Astrocyte (in vitro differentiated cells and primary cell): ENCODE results near the gene RDH13. TPM values are rescaled to one million over a fixed set of nuclear protein-coding genes. Genes with fewer than 3 reads are reported as not detected.

ENCODE experiments used
- DNase-seq: peaks from one replicate; pipeline ENCODE4 v3.0.0-alpha.2; 2010; ENCODE audit warnings: low read depth
- FAIRE-seq: peaks from 2 replicates; lab custom pipeline; 2011; peaks lifted over from hg19 to GRCh38; lab: Jason Lieb, UNC
- H2AFZ ChIP-seq: 2 replicates; pipeline ENCODE4 v1.6.0; 2012; ENCODE audit warnings: low read depth, low read length, inconsistent platforms
- H3K27ac ChIP-seq: 2 replicates; pipeline ENCODE4 v1.5.1; 2011; ENCODE audit warnings: low read depth, low read length, inconsistent platforms
- H3K27me3 ChIP-seq: 2 replicates; pipeline ENCODE4 v1.6.0; 2011; ENCODE audit warnings: low read length, inconsistent platforms; ENCODE audit not compliant: insufficient read depth
- H3K36me3 ChIP-seq: 2 replicates; pipeline ENCODE4 v1.5.1; 2011; ENCODE audit warnings: low read length, inconsistent platforms; ENCODE audit not compliant: insufficient read depth
- H3K4me1 ChIP-seq: 2 replicates; pipeline ENCODE4 v1.5.1; 2011; ENCODE audit warnings: low read length, inconsistent platforms; ENCODE audit not compliant: insufficient read depth
- H3K4me2 ChIP-seq: 2 replicates; pipeline ENCODE4 v1.6.0; 2012; ENCODE audit warnings: low read length, inconsistent platforms
- H3K4me3 ChIP-seq: 2 replicates; pipeline ENCODE4 v1.5.1; 2011; ENCODE audit warnings: low read depth, mild to moderate bottlenecking, low read length, inconsistent platforms; ENCODE audit not compliant: insufficient read depth
- H3K79me2 ChIP-seq: 2 replicates; pipeline ENCODE4 v1.6.0; 2012; ENCODE audit warnings: mild to moderate bottlenecking, low read length, inconsistent platforms; ENCODE audit not compliant: insufficient read depth
- H3K9ac ChIP-seq: 2 replicates; pipeline ENCODE4 v1.6.0; 2012; ENCODE audit warnings: mild to moderate bottlenecking, low read length, inconsistent platforms
- H3K9me3 ChIP-seq: 2 replicates; pipeline ENCODE4 v1.5.1; 2012; ENCODE audit warnings: low read depth, mild to moderate bottlenecking, low read length, inconsistent platforms; ENCODE audit not compliant: insufficient read depth
- H4K20me1 ChIP-seq: 2 replicates; pipeline ENCODE4 v1.6.0; 2012; ENCODE audit warnings: low read length, inconsistent platforms; ENCODE audit not compliant: insufficient read depth
- H3K27ac Mint-ChIP-seq: one replicate; pipeline ENCODE4 v1.8.0; 2021; ENCODE audit warnings: mild to moderate bottlenecking, mixed read lengths; ENCODE audit not compliant: unreplicated experiment
- H3K27me3 Mint-ChIP-seq: one replicate; pipeline ENCODE4 v1.8.0; 2021; ENCODE audit warnings: low read depth, mixed read lengths; ENCODE audit not compliant: unreplicated experiment
- H3K36me3 Mint-ChIP-seq: one replicate; pipeline ENCODE4 v1.8.0; 2021; ENCODE audit warnings: low read depth, mixed read lengths; ENCODE audit not compliant: unreplicated experiment
- H3K4me1 Mint-ChIP-seq: one replicate; pipeline ENCODE4 v1.8.0; 2021; ENCODE audit warnings: low read depth, mixed read lengths; ENCODE audit not compliant: unreplicated experiment
- H3K4me3 Mint-ChIP-seq: one replicate; pipeline ENCODE4 v1.8.0; 2021; ENCODE audit warnings: mild to moderate bottlenecking, moderate library complexity, mixed read lengths; ENCODE audit not compliant: unreplicated experiment
- H3K9me3 Mint-ChIP-seq: one replicate; pipeline ENCODE4 v1.8.0; 2021; ENCODE audit warnings: mild to moderate bottlenecking, mixed read lengths; ENCODE audit not compliant: unreplicated experiment
- EZH2 ChIP-seq: IDR thresholded peaks from 2 replicates; pipeline ENCODE4 v1.6.1; 2012; ENCODE audit warnings: mild to moderate bottlenecking, low read length, inconsistent platforms; ENCODE audit not compliant: insufficient read depth
- total RNA-seq: library from RNA; stranded (reverse); gene quantifications from 2 replicates; pipeline ENCODE4 v1.2.1, GENCODE V29; 2021
- TF ChIP-seq, protein P1 (sequence below): IDR thresholded peaks from 2 replicates; pipeline ENCODE4 v1.5.1; 2011; ENCODE audit warnings: low read depth, mild to moderate bottlenecking, inconsistent platforms, low read length, moderate library complexity; ENCODE audit not compliant: insufficient read depth

RDH13 gene
- total RNA-seq, 1 donor from 2014 or later = 22.6 TPM

DNA sequence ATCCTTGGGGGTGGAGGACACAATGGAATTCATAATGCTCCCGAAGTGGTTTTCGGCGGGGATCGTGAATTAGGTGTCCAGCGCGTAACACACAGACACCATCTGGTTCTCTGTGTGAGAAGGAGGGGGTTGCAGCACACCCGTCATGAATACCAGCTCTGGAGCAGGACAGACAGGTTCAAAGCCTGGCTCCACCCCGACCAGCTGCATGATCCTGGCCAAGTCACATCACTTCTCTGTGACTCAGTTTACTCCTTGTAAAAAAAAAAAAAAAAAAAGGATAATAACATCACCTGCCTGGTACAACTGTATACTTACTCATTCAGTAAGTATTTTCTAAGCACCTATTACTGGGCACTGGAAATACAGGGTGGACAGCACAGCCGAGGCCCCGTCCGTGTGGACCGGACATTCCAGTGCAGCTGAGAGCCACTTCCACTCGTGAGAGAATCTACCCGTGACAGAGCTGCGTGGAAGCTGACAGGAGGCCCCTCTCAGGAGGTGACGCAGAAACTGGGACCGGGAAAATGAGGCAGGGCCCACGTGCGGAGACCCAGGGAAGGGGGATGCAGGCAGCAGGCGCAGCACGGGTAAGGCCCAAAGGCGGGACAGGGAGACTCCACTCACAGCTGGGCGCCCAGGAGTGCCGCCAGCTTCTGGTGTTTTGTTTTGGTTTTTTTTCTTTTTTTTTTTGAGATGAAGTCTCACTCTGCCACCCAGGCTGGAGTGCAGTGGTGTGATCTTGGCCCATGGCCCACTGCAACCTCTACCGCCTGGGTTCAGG, 12.0 kb downstream of the RDH13 start:
- Mint-ChIP-seq H3K4me1 (no peaks in the 10 kb centered on the region), H3K9me3 (no peaks in the 10 kb centered on the region), H3K27me3 (no peaks in the 10 kb centered on the region), H3K27ac (no peak overlapping the region), H3K4me3 (no peak overlapping the region), H3K36me3 (peaks cover 10% of the 10 kb centered on the region)
- no peak for FAIRE-seq
- Histone ChIP-seq H3K4me2 (no peak overlapping the region), H3K27me3 (no peaks in the 10 kb centered on the region), H3K9me3 (no peaks in the 10 kb centered on the region), H3K9ac (no peak overlapping the region), H4K20me1 (no peaks in the 10 kb centered on the region), H3K36me3 (peaks cover 5% of the 10 kb centered on the region), H2AFZ (no peak overlapping the region), H3K4me3 (no peak overlapping the region), H3K4me1 (no peaks in the 10 kb centered on the region), H3K79me2 (no peaks in the 10 kb centered on the region), H3K27ac (no peak overlapping the region)
- no peak for TF ChIP-seq EZH2
- TF ChIP-seq, protein P1, sequence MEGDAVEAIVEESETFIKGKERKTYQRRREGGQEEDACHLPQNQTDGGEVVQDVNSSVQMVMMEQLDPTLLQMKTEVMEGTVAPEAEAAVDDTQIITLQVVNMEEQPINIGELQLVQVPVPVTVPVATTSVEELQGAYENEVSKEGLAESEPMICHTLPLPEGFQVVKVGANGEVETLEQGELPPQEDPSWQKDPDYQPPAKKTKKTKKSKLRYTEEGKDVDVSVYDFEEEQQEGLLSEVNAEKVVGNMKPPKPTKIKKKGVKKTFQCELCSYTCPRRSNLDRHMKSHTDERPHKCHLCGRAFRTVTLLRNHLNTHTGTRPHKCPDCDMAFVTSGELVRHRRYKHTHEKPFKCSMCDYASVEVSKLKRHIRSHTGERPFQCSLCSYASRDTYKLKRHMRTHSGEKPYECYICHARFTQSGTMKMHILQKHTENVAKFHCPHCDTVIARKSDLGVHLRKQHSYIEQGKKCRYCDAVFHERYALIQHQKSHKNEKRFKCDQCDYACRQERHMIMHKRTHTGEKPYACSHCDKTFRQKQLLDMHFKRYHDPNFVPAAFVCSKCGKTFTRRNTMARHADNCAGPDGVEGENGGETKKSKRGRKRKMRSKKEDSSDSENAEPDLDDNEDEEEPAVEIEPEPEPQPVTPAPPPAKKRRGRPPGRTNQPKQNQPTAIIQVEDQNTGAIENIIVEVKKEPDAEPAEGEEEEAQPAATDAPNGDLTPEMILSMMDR = no peak
- DNase-seq = no peak

DNA sequence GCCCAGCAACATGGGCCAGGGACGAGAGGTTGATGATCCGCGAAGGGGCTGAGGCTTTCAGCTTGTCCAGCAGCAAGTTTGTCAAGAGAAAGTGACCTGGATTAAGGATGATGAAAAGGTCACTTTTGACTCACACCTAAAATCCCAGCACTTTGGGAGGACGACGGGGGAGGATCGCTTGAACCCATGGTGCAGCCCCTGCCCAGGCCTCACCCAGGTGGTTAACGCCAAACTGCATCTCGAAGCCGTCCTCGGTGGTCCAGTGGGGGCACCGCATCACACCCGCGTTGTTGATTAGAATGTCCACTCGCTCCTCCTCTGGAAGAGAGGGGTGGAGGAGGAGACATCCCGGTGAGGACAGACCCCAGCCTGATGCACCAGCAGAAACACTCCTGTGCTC, 14.5 kb downstream of the RDH13 start:
- Mint-ChIP-seq H3K36me3 (peaks cover 17% of the 10 kb centered on the region), H3K27me3 (no peaks in the 10 kb centered on the region)
- peaks cover 5% of the 10 kb centered on the region for H3K36me3 ChIP-seq

More for the DNA sequence above, 14.5 kb downstream of the RDH13 start:
- Histone ChIP-seq H2AFZ (no peak overlapping the region), H3K27me3 (no peaks in the 10 kb centered on the region), H3K79me2 (no peaks in the 10 kb centered on the region), H3K9ac (no peak overlapping the region), H3K27ac (no peak overlapping the region), H3K4me1 (no peaks in the 10 kb centered on the region), H3K4me3 (no peak overlapping the region), H4K20me1 (no peaks in the 10 kb centered on the region), H3K9me3 (no peaks in the 10 kb centered on the region), H3K4me2 (no peak overlapping the region)
- Mint-ChIP-seq H3K9me3 (no peaks in the 10 kb centered on the region), H3K4me1 (no peaks in the 10 kb centered on the region), H3K4me3 (no peak overlapping the region), H3K27ac (no peak overlapping the region)
- FAIRE-seq (no peak), DNase-seq (no peak)
- TF ChIP-seq, protein P1 = no peak
- no peak for TF ChIP-seq EZH2
